NCI-H2029 (cell line): ENCODE measurements around the gene POLR1F.
A peak's percentile ranks its signal among the peaks of the same experiment; 100 is the strongest.

Source experiments
- DNase-seq: peaks from one replicate; lab custom pipeline; 2025; lab: John Stamatoyannopoulos, UW

Gene POLR1F

GRCh38 chr7:19674266-19674960 is 34.4 kb downstream of the POLR1F start:
- DNase-seq: no peak

DNA sequence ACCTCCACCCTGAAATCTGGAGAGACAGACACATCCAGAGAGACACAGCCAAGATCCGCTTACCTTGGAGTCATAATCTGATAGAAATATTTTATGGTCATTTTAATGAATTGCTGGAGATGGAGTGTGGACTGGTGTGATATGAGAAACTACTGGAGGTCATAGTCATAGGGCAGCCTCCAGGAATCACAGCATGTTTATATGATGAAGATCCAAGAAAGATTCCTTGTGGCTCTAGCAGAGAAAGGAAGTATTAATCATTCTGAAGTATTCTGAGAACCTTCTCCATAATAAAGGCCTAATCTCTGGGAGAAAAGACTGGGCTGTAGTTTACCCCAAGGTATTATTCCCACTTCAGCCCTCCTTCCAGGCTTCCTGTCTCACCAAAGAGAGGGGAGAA is 38.0 kb downstream of the POLR1F start:
- DNase-seq: no peak

- no peak for DNase-seq
Measured at GRCh38 chr7:19665399-19666008, 43.3 kb downstream of the POLR1F start.

DNA sequence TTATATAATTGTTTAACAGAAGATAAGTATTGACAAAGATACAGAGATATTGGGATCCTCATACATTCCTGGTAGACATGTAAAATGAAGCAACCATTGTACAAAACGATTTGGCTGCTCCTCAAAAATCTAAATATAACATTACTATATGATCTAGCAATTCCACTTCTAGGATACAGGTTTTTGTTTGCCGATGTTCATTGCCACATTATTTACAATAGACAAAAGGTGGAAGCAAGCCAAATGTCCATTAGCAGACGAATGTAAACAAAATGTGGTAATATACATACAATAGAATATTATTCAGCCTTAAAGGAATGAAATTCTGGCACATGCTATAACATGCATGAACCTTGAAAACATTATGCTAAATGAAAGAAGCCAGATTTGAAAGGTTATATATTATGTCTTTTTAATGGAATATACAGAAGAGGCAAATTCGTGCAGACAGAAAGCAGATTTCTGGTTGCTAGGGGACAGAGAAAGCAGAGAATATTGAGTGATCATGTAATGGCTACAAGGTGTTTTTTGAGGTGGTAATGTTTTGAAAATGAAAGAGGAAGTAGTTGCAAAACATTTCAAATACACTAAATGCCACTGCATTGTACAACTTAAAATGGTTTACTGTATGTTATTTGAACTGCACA is 44.9 kb downstream of the POLR1F start:
- peak; percentile 31 for DNase-seq

DNA sequence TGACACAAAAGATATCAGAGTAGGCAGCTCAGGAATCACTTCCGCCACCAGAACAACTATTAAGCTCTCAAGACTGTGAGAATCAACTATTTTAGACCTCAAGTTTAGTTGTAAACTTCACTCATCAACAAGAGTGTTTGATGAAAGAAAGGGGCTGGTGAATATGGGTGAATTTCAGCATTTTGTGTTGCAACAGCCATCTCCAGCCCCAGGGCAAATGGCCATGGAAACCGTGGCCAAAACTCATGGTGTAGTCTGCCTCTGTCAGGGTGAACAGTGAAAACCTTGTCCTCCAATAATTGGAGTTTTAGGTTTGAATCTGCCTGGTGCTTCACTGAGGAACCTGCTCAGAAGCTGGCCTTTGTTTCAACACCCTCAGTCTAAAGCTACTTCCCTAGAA is 60.0 kb downstream of the POLR1F start:
- no peak for DNase-seq
